ENCODE measurements around the gene STUB1. TPM values are rescaled to one million over a fixed set of nuclear protein-coding genes. Genes with fewer than 3 reads are reported as not detected.

Gene STUB1
- total and polyA plus RNA-seq, 2 of the 8 experiments (the other 6 are each of a cell fraction or from before 2014, with no cell fraction given): 89.9 to 103 TPM

- no peak overlapping the region for H2BK12ac ChIP-seq (ENCODE audit: low read depth, low read length)
- H3K27me3 ChIP-seq (replicated peaks in 1 of 4; ENCODE audit: control insufficient read depth in 3 of 4, extremely low read depth in 1 of 4, insufficient read depth in 3 of 4, low read length in 3 of 4): peaks cover 0 to 2% (median 0%) of the 10 kb centered on the region in 4 experiments; a peak in 2 of 7 replicates
- no peak overlapping the region for H4K5ac ChIP-seq (ENCODE audit: insufficient read length, low read depth, low read length)
- no peak overlapping the region for H4K91ac ChIP-seq (replicated peaks; ENCODE audit: insufficient read length, low read length)
- DNase-seq (ENCODE audit: low read depth in 1 of 2, low spot score in 2 of 2) (peak in 1 of 2 experiments; percentile 55), FAIRE-seq (no peak)
- H2BK20ac ChIP-seq (ENCODE audit: low read length): no peak overlapping the region
- no peak overlapping the region for H3K56ac ChIP-seq (replicated peaks; ENCODE audit: insufficient read length, low read depth, low read length)
- peak overlapping the region; percentile 60; the same call in 1 of the 2 replicates for H3K18ac ChIP-seq (ENCODE audit: extremely low read depth, low read length)
- no peak overlapping the region for H3K27ac ChIP-seq (ENCODE audit: low read depth, low read length)
- no peak overlapping the region for H3K9ac ChIP-seq (replicated peaks in 1 of 4; ENCODE audit: extremely low read depth in 1 of 4, low read depth in 3 of 4, low read length in 3 of 4)
- no peak overlapping the region for H2BK15ac ChIP-seq (ENCODE audit: low read length)
- peak overlapping the region in 2 of 4 experiments; percentile 56 to 74; a peak in 3 of 8 replicates for H3K4me3 ChIP-seq (ENCODE audit: extremely low read depth in 1 of 4, insufficient read depth in 2 of 4, low read depth in 3 of 4, low read length in 4 of 4)
- H4K8ac ChIP-seq (ENCODE audit: extremely low read depth, insufficient read depth, low read length): no peak overlapping the region; the same call in 1 of the 2 replicates
- peaks cover 0 to 28% (median 22%) of the 10 kb centered on the region in 4 experiments; a peak in 6 of 7 replicates for H3K4me1 ChIP-seq (replicated peaks in 1 of 4; ENCODE audit: control insufficient read depth in 3 of 4, insufficient read depth in 4 of 4, low read length in 3 of 4)
- ChIA-PET CTCF (ENCODE audit: partially characterized antibody) (interaction anchor here (0.9 to 12.0 kb wide), 7 partner anchors 14 to 111 kb away, joined by 3 to 75 read pairs (median 3); partner anchors contain the start of gene WDR24), POLR2A (ENCODE audit: partially characterized antibody) (interaction anchor here (1.2 to 17.4 kb wide), 16 partner anchors 4 to 121 kb away, joined by 3 to 214 read pairs (median 6); partner anchors contain the start of genes CCDC78, JMJD8, METRN and METTL26)
- H3K36me3 ChIP-seq (ENCODE audit: control insufficient read depth in 2 of 4, insufficient read depth in 4 of 4, low read length in 3 of 4): peaks cover 14 to 44% (median 32%) of the 10 kb centered on the region in 4 experiments
- no peak overlapping the region for H2BK120ac ChIP-seq (replicated peaks; ENCODE audit: low read depth, low read length)
- peaks cover 0 to 2% of the 10 kb centered on the region in 2 experiments; a peak in 1 of 4 replicates for H3K79me2 ChIP-seq (ENCODE audit: control insufficient read depth in 1 of 2, insufficient read depth in 2 of 2, low read length in 2 of 2)
- H3K9me3 ChIP-seq (ENCODE audit: insufficient read depth in 2 of 2, low read depth in 1 of 2, low read length in 1 of 2): no peaks in the 10 kb centered on the region
- peak overlapping the region; percentile 56; the same call in 1 of the 2 replicates for H2BK5ac ChIP-seq (ENCODE audit: low read depth, low read length)
- no peak overlapping the region for H2AFZ ChIP-seq (ENCODE audit: low read length)
- H3K4ac ChIP-seq (replicated peaks; ENCODE audit: insufficient read length, low read depth, low read length): no peak overlapping the region
- peak overlapping the region; percentile 79 to 99 for H3K4me2 ChIP-seq (ENCODE audit: insufficient read depth in 1 of 2, low read depth in 2 of 2, low read length in 2 of 2)
- no peak overlapping the region for H2AK5ac ChIP-seq (ENCODE audit: low read depth, low read length)
- peaks cover 5 to 27% of the 10 kb centered on the region in 2 experiments for H4K20me1 ChIP-seq (replicated peaks in 1 of 2; ENCODE audit: control insufficient read depth in 1 of 2, insufficient read depth in 2 of 2, low read length in 2 of 2)
- WGBS, 2 experiments (ENCODE audit: extremely low coverage in 1 of 2, insufficient coverage in 1 of 2, insufficient read length in 1 of 2, insufficient replicate concordance in 2 of 2, low coverage in 1 of 2, low lambda C conversion rate in 2 of 2, missing lambda C conversion rate in 1 of 2): 88% methylated on average over 21 of the region's 22 CpGs; no CpG with 5 or more reads in 1 of the 2 experiments
- peaks cover 3% of the 10 kb centered on the region for H3K79me1 ChIP-seq (ENCODE audit: low read depth, low read length)
- no peak overlapping the region for H3K23ac ChIP-seq (ENCODE audit: insufficient read length)
- H3K23me2 ChIP-seq (ENCODE audit: low read depth, low read length): peaks cover 7% of the 10 kb centered on the region
- no peak overlapping the region for H3K14ac ChIP-seq (ENCODE audit: insufficient read length)
- TF ChIP-seq CTBP2 (IDR thresholded peaks at IDR 0.05; ENCODE audit: borderline replicate concordance, insufficient read depth, insufficient read length, low read length) (no peak), CBX5 (IDR thresholded peaks at IDR 0.05; ENCODE audit: low read depth, low read length) (no peak), E2F6 (IDR thresholded peaks at IDR 0.05) (no peak), NRF1 (IDR thresholded peaks at IDR 0.05; ENCODE audit: low read depth, low read length) (no peak), BRCA1 (IDR thresholded peaks at IDR 0.05; ENCODE audit: low read depth, low read length) (no peak), SIN3A (conservative IDR thresholded peaks at IDR 0.05 in 1 of 2, IDR thresholded peaks at IDR 0.05 in 1 of 2; ENCODE audit: low read depth in 1 of 2, low read length in 2 of 2) (no peak), CEBPB (IDR thresholded peaks at IDR 0.05; ENCODE audit: low read depth, low read length) (no peak), YY1 (IDR thresholded peaks at IDR 0.05; ENCODE audit: low read depth, low read length) (no peak), TCF12 (IDR thresholded peaks at IDR 0.05; ENCODE audit: low read depth, low read length) (no peak), PHF8 (conservative IDR thresholded peaks at IDR 0.05; ENCODE audit: low read depth, low read length) (no peak)
Observed at GRCh38 chr16:674214-674881, 5.9 kb upstream of the STUB1 start.
